Activated CD4-positive, alpha-beta T cell treated with anti-CD3 and anti-CD28 coated beads, Interleukin-2, amount 10 ng/mL, durations not matched to agents 7 days and 5 days (primary cell): ENCODE results near the gene DENND11. TPM values are rescaled to one million over a fixed set of nuclear protein-coding genes. Genes with fewer than 3 reads are reported as not detected.

Experiments
- CTCF ChIA-PET: fragments of 350-600 bp; sonication (Branson Sonifier 250); formaldehyde crosslinking; loops from one replicate; lab custom pipeline; 2021; ENCODE audit warnings: antibody characterized with exemption; lab: Charles Lee
- POLR2A ChIA-PET: fragments of 350-600 bp; sonication (Branson Sonifier 250); formaldehyde crosslinking; loops from one replicate; lab custom pipeline; 2021; ENCODE audit warnings: antibody characterized with exemption; lab: Charles Lee
- DNase-seq: peaks from one replicate; pipeline ENCODE4 v3.0.0-alpha.2; 2020
- H3K27ac Mint-ChIP-seq: one replicate; pipeline ENCODE4 v1.8.0; 2021; ENCODE audit warnings: mild to moderate bottlenecking, moderate library complexity, mixed read lengths
- H3K27me3 Mint-ChIP-seq: one replicate; pipeline ENCODE4 v1.8.0; 2021; ENCODE audit warnings: mixed read lengths
- H3K36me3 Mint-ChIP-seq: one replicate; pipeline ENCODE4 v1.8.0; 2021; ENCODE audit warnings: low read depth, mixed read lengths
- H3K4me1 Mint-ChIP-seq: one replicate; pipeline ENCODE4 v1.8.0; 2021; ENCODE audit warnings: mixed read lengths
- H3K4me3 Mint-ChIP-seq: one replicate; pipeline ENCODE4 v1.8.0; 2021; ENCODE audit warnings: mild to moderate bottlenecking, moderate library complexity, mixed read lengths
- H3K9me3 Mint-ChIP-seq: one replicate; pipeline ENCODE4 v1.8.0; 2021; ENCODE audit warnings: mixed read lengths
- total RNA-seq, 2 experiments: library from RNA; stranded (reverse); gene quantifications; one replicate each; pipeline ENCODE4 v1.2.3, GENCODE V29; 2021

The DENND11 gene
- total RNA-seq, 2 experiments from 2014 or later: 24.0 to 28.9 TPM

- Mint-ChIP-seq H3K4me1 (peaks cover 15% of the 10 kb centered on the region), H3K9me3 (no peaks in the 10 kb centered on the region), H3K36me3 (peaks cover 21% of the 10 kb centered on the region), H3K4me3 (no peak overlapping the region), H3K27ac (no peak overlapping the region), H3K27me3 (no peaks in the 10 kb centered on the region)
- no peak for DNase-seq
- CTCF ChIA-PET: no interaction called here
- POLR2A ChIA-PET: no interaction called here
These were observed 28.6 kb downstream of the DENND11 start for GRCh38 chr7:141673346-141673745.

- ChIA-PET POLR2A (no interaction called here), CTCF (no interaction called here)
- H3K9me3 Mint-ChIP-seq: no peaks in the 10 kb centered on the region
- peaks cover 21% of the 10 kb centered on the region for H3K36me3 Mint-ChIP-seq
- no peaks in the 10 kb centered on the region for H3K27me3 Mint-ChIP-seq
- DNase-seq: no peak
- H3K27ac Mint-ChIP-seq: no peak overlapping the region
- H3K4me1 Mint-ChIP-seq: peaks cover 11% of the 10 kb centered on the region
- H3K4me3 Mint-ChIP-seq: no peak overlapping the region
These were observed 30.1 kb downstream of the DENND11 start for GRCh38 chr7:141671705-141672496.

DNA sequence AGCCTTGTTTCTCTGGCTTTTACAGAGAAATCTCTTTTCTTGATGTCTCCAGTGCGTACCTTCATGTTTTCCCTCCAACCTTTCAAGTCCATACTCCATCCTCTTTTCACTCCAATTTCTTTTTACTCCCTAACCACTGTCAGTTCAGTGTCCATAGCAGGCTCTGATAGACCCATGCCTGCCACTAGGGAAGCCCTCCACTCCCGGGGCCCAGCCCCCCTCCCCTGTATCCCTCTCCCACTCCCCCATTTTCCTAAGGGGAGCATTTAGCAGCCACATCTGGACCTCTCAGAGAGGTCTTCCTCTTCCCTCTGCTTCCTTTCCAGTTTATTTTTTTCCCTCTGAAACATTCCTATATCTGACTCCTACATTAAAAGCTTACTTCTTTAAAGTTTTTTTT, 33.1 kb downstream of the DENND11 start:
- POLR2A ChIA-PET: no interaction called here
- Mint-ChIP-seq H3K4me3 (no peak overlapping the region), H3K9me3 (no peaks in the 10 kb centered on the region), H3K36me3 (peaks cover 25% of the 10 kb centered on the region), H3K27ac (no peak overlapping the region), H3K4me1 (peaks cover 5% of the 10 kb centered on the region), H3K27me3 (no peaks in the 10 kb centered on the region)
- DNase-seq: no peak
- CTCF ChIA-PET: interaction anchor here (0.7 to 1.4 kb wide), 2 partner anchors 15 to 19 kb away, joined by 3 to 4 read pairs; no protein-coding TSS in a partner anchor

- Mint-ChIP-seq H3K36me3 (peaks cover 33% of the 10 kb centered on the region), H3K4me3 (no peak overlapping the region), H3K27ac (peak overlapping the region; percentile 11), H3K9me3 (no peaks in the 10 kb centered on the region), H3K27me3 (no peaks in the 10 kb centered on the region), H3K4me1 (peaks cover 17% of the 10 kb centered on the region)
- DNase-seq: no peak
- ChIA-PET CTCF (interaction anchor here (1.0 to 1.1 kb wide), 2 partner anchors 11 to 72 kb away, joined by 3 to 5 read pairs; partner anchors contain the start of gene SSBP1), POLR2A (no interaction called here)
These were observed 35.9 kb downstream of the DENND11 start for GRCh38 chr7:141666071-141666470.

- no peak overlapping the region for H3K4me3 Mint-ChIP-seq
- no peaks in the 10 kb centered on the region for H3K27me3 Mint-ChIP-seq
- CTCF ChIA-PET: interaction anchor here (1.0 to 1.1 kb wide), 2 partner anchors 11 to 72 kb away, joined by 3 to 5 read pairs; partner anchors contain the start of gene SSBP1
- no peak for DNase-seq
- H3K27ac Mint-ChIP-seq: no peak overlapping the region
- peaks cover 31% of the 10 kb centered on the region for H3K36me3 Mint-ChIP-seq
- no peaks in the 10 kb centered on the region for H3K9me3 Mint-ChIP-seq
- H3K4me1 Mint-ChIP-seq: peaks cover 20% of the 10 kb centered on the region
- POLR2A ChIA-PET: no interaction called here
These were observed 36.5 kb downstream of the DENND11 start for GRCh38 chr7:141665208-141666035.

- H3K4me3 Mint-ChIP-seq: no peak overlapping the region
- H3K9me3 Mint-ChIP-seq: no peaks in the 10 kb centered on the region
- H3K36me3 Mint-ChIP-seq: peaks cover 32% of the 10 kb centered on the region
- no peak for DNase-seq
- ChIA-PET CTCF (interaction anchor here (1.3 kb wide), 1 partner anchor 24 kb away, joined by 3 read pairs; no protein-coding TSS in a partner anchor), POLR2A (no interaction called here)
- H3K27ac Mint-ChIP-seq: no peak overlapping the region
- no peaks in the 10 kb centered on the region for H3K27me3 Mint-ChIP-seq
- peaks cover 21% of the 10 kb centered on the region for H3K4me1 Mint-ChIP-seq
These were observed 37.5 kb downstream of the DENND11 start for GRCh38 chr7:141664450-141664849.

- H3K36me3 Mint-ChIP-seq: peaks cover 31% of the 10 kb centered on the region
- ChIA-PET CTCF (interaction anchor here (1.2 to 1.6 kb wide), 3 partner anchors 18 to 71 kb away, joined by 3 read pairs; no protein-coding TSS in a partner anchor), POLR2A (no interaction called here)
- H3K27ac Mint-ChIP-seq: peak overlapping the region; percentile 65
- H3K9me3 Mint-ChIP-seq: no peaks in the 10 kb centered on the region
- H3K4me1 Mint-ChIP-seq: peaks cover 21% of the 10 kb centered on the region
- H3K27me3 Mint-ChIP-seq: no peaks in the 10 kb centered on the region
- H3K4me3 Mint-ChIP-seq: no peak overlapping the region
- DNase-seq: no peak
These were observed 38.7 kb downstream of the DENND11 start for GRCh38 chr7:141663081-141663849.

- ChIA-PET CTCF (interaction anchor here (0.7 to 1.6 kb wide), 3 partner anchors 78 to 117 kb away, joined by 3 to 4 read pairs (median 3); partner anchors contain the start of gene SSBP1), POLR2A (no interaction called here)
- Mint-ChIP-seq H3K36me3 (peaks cover 29% of the 10 kb centered on the region), H3K9me3 (no peaks in the 10 kb centered on the region), H3K4me1 (peaks cover 21% of the 10 kb centered on the region), H3K4me3 (no peak overlapping the region), H3K27ac (peak overlapping the region; percentile 27), H3K27me3 (no peaks in the 10 kb centered on the region)
- DNase-seq: no peak
These were observed 41.7 kb downstream of the DENND11 start for GRCh38 chr7:141660259-141660658.

- CTCF ChIA-PET: interaction anchor here (1.6 kb wide), 1 partner anchor 79 kb away, joined by 4 read pairs; the partner anchor contains the start of gene SSBP1
- peaks cover 31% of the 10 kb centered on the region for H3K36me3 Mint-ChIP-seq
- no peak for DNase-seq
- peaks cover 25% of the 10 kb centered on the region for H3K4me1 Mint-ChIP-seq
- no peaks in the 10 kb centered on the region for H3K9me3 Mint-ChIP-seq
- POLR2A ChIA-PET: no interaction called here
- no peak overlapping the region for H3K27ac Mint-ChIP-seq
- no peak overlapping the region for H3K4me3 Mint-ChIP-seq
- no peaks in the 10 kb centered on the region for H3K27me3 Mint-ChIP-seq
These were observed 42.5 kb downstream of the DENND11 start for GRCh38 chr7:141659501-141659900.

GRCh38 chr7:141654551-141654950, 47.4 kb downstream of the DENND11 start:
- Mint-ChIP-seq H3K36me3 (peaks cover 14% of the 10 kb centered on the region), H3K9me3 (no peaks in the 10 kb centered on the region), H3K27ac (peak overlapping the region; percentile 74), H3K4me3 (no peak overlapping the region), H3K4me1 (peaks cover 7% of the 10 kb centered on the region), H3K27me3 (no peaks in the 10 kb centered on the region)
- CTCF ChIA-PET: interaction anchor here (0.7 to 1.9 kb wide), 11 partner anchors 8 to 130 kb away, joined by 3 to 9 read pairs (median 4); partner anchors contain the start of genes SSBP1 and WEE2
- POLR2A ChIA-PET: no interaction called here
- DNase-seq: peak; percentile 79

DNA sequence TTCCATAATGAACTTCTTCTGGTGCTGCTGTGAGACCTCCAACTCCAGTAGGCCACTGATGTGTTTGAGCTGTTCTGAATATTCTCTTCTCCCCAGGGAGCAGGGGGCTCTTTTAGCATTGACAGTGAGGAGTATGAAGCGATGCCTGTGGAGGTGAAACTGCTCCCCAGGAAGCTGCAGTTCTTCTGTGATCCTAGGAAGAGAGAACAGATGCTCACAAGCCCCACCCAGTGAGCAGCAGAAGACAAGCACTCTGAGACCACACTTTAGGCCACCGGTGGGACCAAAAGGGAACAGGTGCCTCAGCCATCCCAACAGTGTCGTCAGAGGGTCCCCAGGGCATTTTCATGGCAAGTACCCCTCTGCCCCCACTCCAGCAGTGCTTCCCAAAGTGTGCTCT, 49.3 kb downstream of the DENND11 start:
- ChIA-PET POLR2A (no interaction called here), CTCF (no interaction called here)
- Mint-ChIP-seq H3K27ac (no peak overlapping the region), H3K27me3 (no peaks in the 10 kb centered on the region), H3K36me3 (peaks cover 17% of the 10 kb centered on the region), H3K4me1 (peaks cover 7% of the 10 kb centered on the region), H3K9me3 (no peaks in the 10 kb centered on the region), H3K4me3 (no peak overlapping the region)
- DNase-seq: no peak
